GM18505 (cell line): Measurements from ENCODE around the gene SIK3.

Source experiments
- ATAC-seq: cut with Tn5 transposase; IDR thresholded peaks from one replicate; pipeline ENCODE4 v1.9.1; 2021; ENCODE audit not compliant: unreplicated experiment
- POLR2A ChIP-seq: IDR thresholded peaks from 4 replicates; pipeline ENCODE4 v1.6.1; 2011; ENCODE audit warnings: borderline replicate concordance; ENCODE audit not compliant: insufficient read depth, insufficient read length; ENCODE audit errors: extremely low read depth

The SIK3 gene

GRCh38 chr11:117096201-117096991 is 1.8 kb downstream of the SIK3 start:
- ATAC-seq: no peak
- peak; percentile 27 for TF ChIP-seq POLR2A

- ATAC-seq: no peak
Observed at GRCh38 chr11:117095284-117096161, 2.7 kb downstream of the SIK3 start.

GRCh38 chr11:117094776-117095175 is 3.5 kb downstream of the SIK3 start:
- no peak for ATAC-seq
- no peak for TF ChIP-seq POLR2A

More at GRCh38 chr11:117095284-117096161, 2.7 kb downstream of the SIK3 start:
- no peak for TF ChIP-seq POLR2A

GRCh38 chr11:117092951-117093590 is 5.2 kb downstream of the SIK3 start:
- TF ChIP-seq POLR2A: no peak
- ATAC-seq: no peak

GRCh38 chr11:117091753-117092477 is 6.3 kb downstream of the SIK3 start:
- no peak for ATAC-seq
- TF ChIP-seq POLR2A: no peak

GRCh38 chr11:117090111-117090706 is 8.0 kb downstream of the SIK3 start:
- ATAC-seq: no peak
- TF ChIP-seq POLR2A: no peak

- ATAC-seq: no peak
- no peak for TF ChIP-seq POLR2A
Observed at GRCh38 chr11:117089685-117090084, 8.5 kb downstream of the SIK3 start.

GRCh38 chr11:117087446-117087845 is 10.8 kb downstream of the SIK3 start:
- no peak for ATAC-seq
- TF ChIP-seq POLR2A: no peak

- ATAC-seq: no peak
- no peak for TF ChIP-seq POLR2A
Observed at GRCh38 chr11:117084992-117085391, 13.2 kb downstream of the SIK3 start.

- TF ChIP-seq POLR2A: no peak
- no peak for ATAC-seq
Observed at GRCh38 chr11:117083011-117083935, 15.0 kb downstream of the SIK3 start.

GRCh38 chr11:117081908-117082307 is 16.3 kb downstream of the SIK3 start:
- TF ChIP-seq POLR2A: no peak
- no peak for ATAC-seq
